ENCODE data around the gene SERPINI1. TPM values are rescaled to one million over a fixed set of nuclear protein-coding genes. Genes with fewer than 3 reads are reported as not detected.

Gene SERPINI1
- total and polyA plus RNA-seq, 2 of the 8 experiments (the other 6 are each of a cell fraction or from before 2014, with no cell fraction given), result 5.3 to 9.9 TPM

DNA sequence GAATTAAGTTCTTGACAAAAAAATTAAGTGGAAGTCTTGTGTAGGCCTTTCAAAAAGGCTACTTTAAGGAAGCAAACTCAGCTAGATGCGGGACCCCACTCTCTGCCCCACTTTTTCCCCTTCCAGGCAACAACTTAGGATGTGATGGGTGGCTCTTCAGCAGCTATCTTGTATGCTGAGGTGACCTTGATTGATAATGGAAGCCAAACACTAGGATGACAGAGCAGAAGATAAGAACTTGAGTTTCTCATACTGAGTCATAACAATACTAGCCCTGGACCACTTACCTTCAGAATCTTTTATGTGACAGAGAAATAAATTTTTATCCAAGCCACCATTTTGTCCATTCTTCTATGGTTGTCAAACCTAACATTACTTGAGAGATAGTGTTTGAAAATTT, 16.9 kb upstream of the SERPINI1 start (continued):
- TF ChIP-seq EGR1 (IDR thresholded peaks at IDR 0.05; ENCODE audit: borderline replicate concordance, low read depth, low read length) (no peak), RNF2 (IDR thresholded peaks at IDR 0.05; ENCODE audit: borderline replicate concordance, low read depth, low read length, missing control alignments, poor library complexity, severe bottlenecking) (no peak)

All from H1 (cell line).